ENCODE measurements around the gene CTDSPL.

DNA sequence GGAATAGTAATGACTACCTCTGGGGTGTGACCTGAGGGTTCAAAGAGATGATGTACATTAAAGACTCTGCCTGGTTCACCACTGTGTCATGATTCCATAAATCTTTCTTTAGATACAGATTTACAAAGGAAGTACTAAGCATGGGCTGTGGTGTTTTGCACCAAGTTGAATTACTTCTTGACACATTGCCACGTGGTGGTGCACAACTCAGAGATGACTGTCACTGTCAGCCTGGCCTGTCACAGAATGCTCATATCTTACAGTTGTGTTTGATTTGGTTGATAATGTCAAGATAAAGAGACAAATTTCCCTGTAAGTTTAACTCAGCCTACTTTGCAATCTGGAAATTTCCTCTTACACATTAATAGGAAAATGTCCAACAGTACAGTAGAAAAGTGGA, 3.2 kb downstream of the CTDSPL start:
- TF ChIP-seq, protein P1, sequence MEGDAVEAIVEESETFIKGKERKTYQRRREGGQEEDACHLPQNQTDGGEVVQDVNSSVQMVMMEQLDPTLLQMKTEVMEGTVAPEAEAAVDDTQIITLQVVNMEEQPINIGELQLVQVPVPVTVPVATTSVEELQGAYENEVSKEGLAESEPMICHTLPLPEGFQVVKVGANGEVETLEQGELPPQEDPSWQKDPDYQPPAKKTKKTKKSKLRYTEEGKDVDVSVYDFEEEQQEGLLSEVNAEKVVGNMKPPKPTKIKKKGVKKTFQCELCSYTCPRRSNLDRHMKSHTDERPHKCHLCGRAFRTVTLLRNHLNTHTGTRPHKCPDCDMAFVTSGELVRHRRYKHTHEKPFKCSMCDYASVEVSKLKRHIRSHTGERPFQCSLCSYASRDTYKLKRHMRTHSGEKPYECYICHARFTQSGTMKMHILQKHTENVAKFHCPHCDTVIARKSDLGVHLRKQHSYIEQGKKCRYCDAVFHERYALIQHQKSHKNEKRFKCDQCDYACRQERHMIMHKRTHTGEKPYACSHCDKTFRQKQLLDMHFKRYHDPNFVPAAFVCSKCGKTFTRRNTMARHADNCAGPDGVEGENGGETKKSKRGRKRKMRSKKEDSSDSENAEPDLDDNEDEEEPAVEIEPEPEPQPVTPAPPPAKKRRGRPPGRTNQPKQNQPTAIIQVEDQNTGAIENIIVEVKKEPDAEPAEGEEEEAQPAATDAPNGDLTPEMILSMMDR (IDR thresholded peaks at IDR 0.05), result no peak
- TF ChIP-seq POLR2A (IDR thresholded peaks at IDR 0.05), result no peak

All from sigmoid colon (tissue), 3 donors.